Trophoblast cell (in vitro differentiated cells and primary cell): ENCODE results near the gene SERTAD1.

Experiments used
- DNase-seq, 2 donors: peaks; one replicate each; pipeline ENCODE4 v3.0.0-alpha.2; 2016
- H2AFZ ChIP-seq: 2 replicates; pipeline ENCODE4 v1.6.1; 2013; ENCODE audit warnings: low read length, moderate library complexity, mild to moderate bottlenecking; ENCODE audit not compliant: insufficient read depth, poor library complexity
- H2AK5ac ChIP-seq: 2 replicates; pipeline ENCODE4 v1.6.1; 2013; ENCODE audit warnings: mild to moderate bottlenecking, low read length
- H2BK120ac ChIP-seq: 2 replicates; pipeline ENCODE4 v1.6.1; 2013; ENCODE audit warnings: low read length, mild to moderate bottlenecking, moderate library complexity; ENCODE audit not compliant: insufficient read depth, poor library complexity
- H2BK12ac ChIP-seq: 2 replicates; pipeline ENCODE4 v1.6.1; 2013; ENCODE audit warnings: mild to moderate bottlenecking, low read length, moderate library complexity
- H2BK5ac ChIP-seq: 2 replicates; pipeline ENCODE4 v1.6.1; 2013; ENCODE audit warnings: low read length, low read depth, moderate library complexity, mild to moderate bottlenecking; ENCODE audit not compliant: poor library complexity
- H3K14ac ChIP-seq: 2 replicates; pipeline ENCODE4 v1.6.1; 2013; ENCODE audit warnings: mild to moderate bottlenecking, low read length
- H3K18ac ChIP-seq: 2 replicates; pipeline ENCODE4 v1.6.1; 2013; ENCODE audit warnings: mild to moderate bottlenecking, low read length
- H3K23ac ChIP-seq: 2 replicates; pipeline ENCODE4 v1.6.1; 2013; ENCODE audit warnings: low read length
- H3K27ac ChIP-seq: 2 replicates; pipeline ENCODE4 v1.5.1; 2013; ENCODE audit warnings: low read depth, mild to moderate bottlenecking, inconsistent platforms, low read length, moderate library complexity
- H3K27me3 ChIP-seq: 2 replicates; pipeline ENCODE4 v1.6.1; 2013; ENCODE audit warnings: inconsistent platforms, mild to moderate bottlenecking, low read length, moderate library complexity; ENCODE audit not compliant: insufficient read depth
- H3K36me3 ChIP-seq, 2 experiments: 1 replicate in 1 of 2; 2 replicates in 1 of 2; pipeline ENCODE4 v1.6.1; 2013; ENCODE audit warnings: low read length in 2 of 2, mild to moderate bottlenecking in 2 of 2, moderate library complexity in 1 of 2; ENCODE audit not compliant: insufficient read depth in 2 of 2, control insufficient read depth in 1 of 2
- H3K4ac ChIP-seq: 2 replicates; pipeline ENCODE4 v1.6.1; 2013; ENCODE audit warnings: low read depth, mild to moderate bottlenecking, low read length, moderate library complexity
- H3K4me1 ChIP-seq, 2 experiments: 1 replicate in 1 of 2; 2 replicates in 1 of 2; pipeline ENCODE4 v1.6.1; 2013; ENCODE audit warnings: low read length in 2 of 2, mild to moderate bottlenecking in 2 of 2, moderate library complexity in 1 of 2; ENCODE audit not compliant: insufficient read depth in 2 of 2, control insufficient read depth in 1 of 2
- H3K4me2 ChIP-seq: 2 replicates; pipeline ENCODE4 v1.6.1; 2013; ENCODE audit warnings: inconsistent platforms, mild to moderate bottlenecking, low read length, moderate library complexity
- H3K4me3 ChIP-seq: 2 replicates; pipeline ENCODE4 v1.5.1; 2013; ENCODE audit warnings: mild to moderate bottlenecking, low read depth, low read length, inconsistent platforms
- H3K79me1 ChIP-seq: one replicate; pipeline ENCODE4 v1.6.1; 2013; ENCODE audit warnings: low read length
- H3K79me2 ChIP-seq: 2 replicates; pipeline ENCODE4 v1.6.1; 2013; ENCODE audit warnings: low read length, mild to moderate bottlenecking; ENCODE audit not compliant: control insufficient read depth, insufficient read depth, poor library complexity
- H3K9ac ChIP-seq: 2 replicates; pipeline ENCODE4 v1.6.1; 2013; ENCODE audit warnings: mild to moderate bottlenecking, low read length
- H3K9me3 ChIP-seq: 2 replicates; pipeline ENCODE4 v1.6.1; 2013; ENCODE audit warnings: low read depth, mild to moderate bottlenecking, control low read depth, inconsistent platforms, low read length; ENCODE audit not compliant: insufficient read depth
- H4K12ac ChIP-seq: 2 replicates; pipeline ENCODE4 v1.6.1; 2013; ENCODE audit warnings: low read depth, mild to moderate bottlenecking, low read length, moderate library complexity
- H4K8ac ChIP-seq: 2 replicates; pipeline ENCODE4 v1.6.1; 2013; ENCODE audit warnings: low read depth, mild to moderate bottlenecking, low read length, moderate library complexity
- H4K91ac ChIP-seq: one replicate; pipeline ENCODE4 v1.6.1; 2013; ENCODE audit warnings: low read depth, mild to moderate bottlenecking, low read length, moderate library complexity
- WGBS: extraction: QIAGEN DNeasy Blood & Tissue Kit; methylation state at CpG from one replicate; pipeline ENCODE4 v1.1.7; 2013; ENCODE audit warnings: missing lambda C conversion rate; ENCODE audit not compliant: insufficient read length, insufficient coverage; ENCODE audit errors: extremely low coverage; 5-methylcytosine and 5-hydroxymethylcytosine counted together

SERTAD1 gene

GRCh38 chr19:40413291-40413845, 12.4 kb downstream of the SERTAD1 start, which contains the start of gene PRX:
TSS of gene PRX (minus strand) at chr19:40413378. CDS start at chr19:40407932, 5,446 bp downstream.
- no peak within 1 kb of the TSS for H3K18ac ChIP-seq
- no peak within 1 kb of the TSS for H2BK5ac ChIP-seq

GRCh38 chr19:40412866-40413265, 12.9 kb downstream of the SERTAD1 start:
- no peak overlapping the region for H3K9ac ChIP-seq
- H3K79me1 ChIP-seq: peaks cover 7% of the 10 kb centered on the region
- H3K4ac ChIP-seq: no peak overlapping the region
- H3K27me3 ChIP-seq: no peaks in the 10 kb centered on the region
- H3K18ac ChIP-seq: no peak overlapping the region
- peaks cover 2% of the 10 kb centered on the region for H3K9me3 ChIP-seq
- H3K36me3 ChIP-seq: no peaks in the 10 kb centered on the region
- no peak overlapping the region for H3K14ac ChIP-seq
- no peak overlapping the region for H2AFZ ChIP-seq
- H4K12ac ChIP-seq: no peak overlapping the region
- no peak overlapping the region for H2BK5ac ChIP-seq
- peaks cover 8 to 10% of the 10 kb centered on the region in 2 experiments for H3K4me1 ChIP-seq
- no peak overlapping the region for H2AK5ac ChIP-seq
- no peak overlapping the region for H3K4me3 ChIP-seq
- H3K23ac ChIP-seq: no peak overlapping the region
- H2BK120ac ChIP-seq: no peak overlapping the region
- WGBS: no CpG with 5 or more reads among the region's 4 CpGs
- no peak overlapping the region for H2BK12ac ChIP-seq
- no peak overlapping the region for H4K8ac ChIP-seq
- H3K27ac ChIP-seq: no peak overlapping the region
- DNase-seq: no peak
- H3K4me2 ChIP-seq: peak overlapping the region; percentile 17
- no peak overlapping the region for H4K91ac ChIP-seq
- H3K79me2 ChIP-seq: no peaks in the 10 kb centered on the region

More at GRCh38 chr19:40413291-40413845, 12.4 kb downstream of the SERTAD1 start, which contains the start of gene PRX:
- Histone ChIP-seq H2BK120ac (no peak within 1 kb of the TSS), H3K79me2 (no peaks in the 10 kb centered on the region), H3K9me3 (peaks cover 2% of the 10 kb centered on the region), H3K23ac (no peak within 1 kb of the TSS), H4K12ac (no peak within 1 kb of the TSS), H3K79me1 (peaks cover 7% of the 10 kb centered on the region), H3K14ac (no peak within 1 kb of the TSS), H3K4ac (no peak within 1 kb of the TSS), H2BK12ac (no peak within 1 kb of the TSS), H3K27me3 (no peaks in the 10 kb centered on the region), H3K9ac (no peak within 1 kb of the TSS), H3K4me1 (peaks cover 8 to 10% of the 10 kb centered on the region in 2 experiments), H3K36me3 (no peaks in the 10 kb centered on the region), H2AK5ac (no peak within 1 kb of the TSS), H4K8ac (no peak within 1 kb of the TSS), H3K4me2 (peak within 1 kb of the TSS; percentile 17), H3K27ac (no peak within 1 kb of the TSS), H4K91ac (no peak within 1 kb of the TSS), H3K4me3 (no peak within 1 kb of the TSS), H2AFZ (no peak within 1 kb of the TSS)
- no peak for DNase-seq
- no CpG with 5 or more reads among the region's 18 CpGs for WGBS

- H3K79me1 ChIP-seq: peaks cover 3% of the 10 kb centered on the region
- no peak overlapping the region for H4K91ac ChIP-seq
- H3K4me1 ChIP-seq: peaks cover 7% of the 10 kb centered on the region in 2 experiments
- H3K4ac ChIP-seq: no peak overlapping the region
- no peak overlapping the region for H2AK5ac ChIP-seq
- no peak overlapping the region for H2BK12ac ChIP-seq
- H3K9me3 ChIP-seq: peaks cover 2% of the 10 kb centered on the region
- H4K8ac ChIP-seq: no peak overlapping the region
- no peak overlapping the region for H3K23ac ChIP-seq
- H3K79me2 ChIP-seq: no peaks in the 10 kb centered on the region
- H4K12ac ChIP-seq: no peak overlapping the region
- H3K27ac ChIP-seq: no peak overlapping the region
- no peak for DNase-seq
- H3K9ac ChIP-seq: no peak overlapping the region
- no peak overlapping the region for H3K4me3 ChIP-seq
- no peak overlapping the region for H3K14ac ChIP-seq
- no peaks in the 10 kb centered on the region for H3K27me3 ChIP-seq
- H3K4me2 ChIP-seq: no peak overlapping the region
- no CpG with 5 or more reads among the region's 8 CpGs for WGBS
- H2BK5ac ChIP-seq: no peak overlapping the region
- no peak overlapping the region for H2BK120ac ChIP-seq
- H3K36me3 ChIP-seq: no peaks in the 10 kb centered on the region
- no peak overlapping the region for H2AFZ ChIP-seq
- no peak overlapping the region for H3K18ac ChIP-seq
Measured at GRCh38 chr19:40411958-40412499, 13.8 kb downstream of the SERTAD1 start.

GRCh38 chr19:40411125-40411842, 14.5 kb downstream of the SERTAD1 start:
- no peaks in the 10 kb centered on the region for H3K27me3 ChIP-seq
- no peak overlapping the region for H3K4me3 ChIP-seq
- H3K9ac ChIP-seq: no peak overlapping the region
- H4K8ac ChIP-seq: no peak overlapping the region
- peak overlapping the region; percentile 28 for H2AK5ac ChIP-seq
- no peak overlapping the region for H3K23ac ChIP-seq
- no peak overlapping the region for H3K4me2 ChIP-seq
- peaks cover 2% of the 10 kb centered on the region for H3K9me3 ChIP-seq
- no peaks in the 10 kb centered on the region for H3K36me3 ChIP-seq
- H3K18ac ChIP-seq: no peak overlapping the region
- H3K4me1 ChIP-seq: peaks cover 3 to 7% of the 10 kb centered on the region in 2 experiments
- no peak for DNase-seq
- no peak overlapping the region for H4K91ac ChIP-seq
- H3K4ac ChIP-seq: no peak overlapping the region
- no CpG with 5 or more reads among the region's 16 CpGs for WGBS
- no peak overlapping the region for H2AFZ ChIP-seq
- no peak overlapping the region for H4K12ac ChIP-seq
- H2BK5ac ChIP-seq: no peak overlapping the region
- H3K14ac ChIP-seq: no peak overlapping the region
- H3K27ac ChIP-seq: no peak overlapping the region
- peaks cover 2% of the 10 kb centered on the region for H3K79me1 ChIP-seq
- H2BK12ac ChIP-seq: no peak overlapping the region
- no peak overlapping the region for H2BK120ac ChIP-seq
- no peaks in the 10 kb centered on the region for H3K79me2 ChIP-seq
